Liver (tissue), 9 donors: ENCODE measurements around the gene NR1D1. TPM values are rescaled to one million over a fixed set of nuclear protein-coding genes. Genes with fewer than 3 reads are reported as not detected.

ENCODE experiments used
- DNase-seq: peaks from one replicate; pipeline ENCODE4 v3.0.0-alpha.2; 2017; ENCODE audit warnings: low spot score
- H3K27ac ChIP-seq, 2 donors: one replicate each; pipeline ENCODE4 v1.7.0; 2013; ENCODE audit warnings: inconsistent platforms in 2 of 2, low read length in 2 of 2, control low read depth in 1 of 2, low read depth in 1 of 2, mild to moderate bottlenecking in 1 of 2
- H3K27me3 ChIP-seq, 4 donors: one replicate each; pipeline versions ENCODE4 v1.6.1 to v1.7.0; 2013; ENCODE audit warnings: low read length in 3 of 4, inconsistent platforms in 1 of 4, mild to moderate bottlenecking in 1 of 4, moderate library complexity in 1 of 4; ENCODE audit not compliant: control insufficient read depth in 4 of 4, insufficient read depth in 4 of 4
- H3K36me3 ChIP-seq, 4 donors: one replicate each; pipeline versions ENCODE4 v1.6.1 to v1.7.0; 2013; ENCODE audit warnings: low read length in 3 of 4, mild to moderate bottlenecking in 3 of 4, low read depth in 1 of 4, moderate library complexity in 1 of 4; ENCODE audit not compliant: control insufficient read depth in 4 of 4, insufficient read depth in 3 of 4
- H3K4me1 ChIP-seq, 4 donors: one replicate each; pipeline versions ENCODE4 v1.6.1 to v1.7.0; 2013; ENCODE audit warnings: low read length in 3 of 4, mild to moderate bottlenecking in 3 of 4, moderate library complexity in 1 of 4; ENCODE audit not compliant: control insufficient read depth in 4 of 4, insufficient read depth in 4 of 4
- H3K4me3 ChIP-seq, 3 donors: one replicate each; pipeline versions ENCODE4 v1.6.1 to v1.7.0; 2013; ENCODE audit warnings: low read length in 3 of 3, control low read depth in 1 of 3, low read depth in 1 of 3, mild to moderate bottlenecking in 1 of 3
- H3K9ac ChIP-seq, 2 donors: one replicate each; pipeline ENCODE4 v1.7.0; 2013; ENCODE audit warnings: low read length in 2 of 2, mild to moderate bottlenecking in 2 of 2, moderate library complexity in 2 of 2, control low read depth in 1 of 2, low read depth in 1 of 2
- H3K9me3 ChIP-seq, 4 donors: one replicate each; pipeline versions ENCODE4 v1.6.1 to v1.7.0; 2013; ENCODE audit warnings: low read length in 3 of 4; ENCODE audit not compliant: control insufficient read depth in 4 of 4
- FOXA1 ChIP-seq: IDR thresholded peaks from 2 replicates; pipeline ENCODE4 v1.6.1; 2016; ENCODE audit warnings: antibody characterized with exemption
- FOXA2 ChIP-seq: IDR thresholded peaks from 2 replicates; pipeline ENCODE4 v1.6.1; 2016; ENCODE audit warnings: antibody characterized with exemption
- GABPA ChIP-seq, 2 donors: IDR thresholded peaks in 1 of 2; conservative IDR thresholded peaks in 1 of 2; 2 replicates each; pipeline ENCODE4 v1.6.1; 2016; ENCODE audit warnings: antibody characterized with exemption in 2 of 2, mild to moderate bottlenecking in 1 of 2, moderate library complexity in 1 of 2
- HNF4A ChIP-seq, 2 donors: conservative IDR thresholded peaks; 2 replicates each; pipeline ENCODE4 v1.6.1; 2016; ENCODE audit warnings: antibody characterized with exemption in 2 of 2, mild to moderate bottlenecking in 2 of 2
- HNF4G ChIP-seq: IDR thresholded peaks from 2 replicates; pipeline ENCODE4 v1.6.1; 2016; ENCODE audit warnings: antibody characterized with exemption
- RAD21 ChIP-seq, 2 donors: IDR thresholded peaks; 2 replicates each; pipeline ENCODE4 v1.6.1; 2016; ENCODE audit warnings: antibody characterized with exemption in 2 of 2, mild to moderate bottlenecking in 2 of 2
- RXRA ChIP-seq, 2 donors: IDR thresholded peaks; 2 replicates each; pipeline ENCODE4 v1.6.1; 2017 to 2018; ENCODE audit warnings: antibody characterized with exemption in 2 of 2, mild to moderate bottlenecking in 1 of 2
- SP1 ChIP-seq: IDR thresholded peaks from 2 replicates; pipeline ENCODE4 v1.6.1; 2018; ENCODE audit warnings: antibody characterized with exemption, mild to moderate bottlenecking
- TAF1 ChIP-seq: conservative IDR thresholded peaks from 2 replicates; pipeline ENCODE4 v1.6.1; 2016; ENCODE audit warnings: antibody characterized with exemption, mild to moderate bottlenecking
- YY1 ChIP-seq: IDR thresholded peaks from 2 replicates; pipeline ENCODE4 v1.6.1; 2016; ENCODE audit warnings: antibody characterized with exemption, mild to moderate bottlenecking
- WGBS: extraction: QIAGEN DNeasy Blood & Tissue Kit; methylation state at CpG from one replicate; pipeline ENCODE4 v1.1.7; 2013; 5-methylcytosine and 5-hydroxymethylcytosine counted together
- polyA plus RNA-seq, 2 donors: library from polyadenylated mRNA; stranded (reverse) in 1 of 2; unstranded in 1 of 2; fragments of 200-250 nt in 1 of 2; fragments of >200 nt in 1 of 2; fragmentation: Nextera tagmentation in 1 of 2; extraction: Ambion mirVana in 1 of 2; gene quantifications; one replicate each; pipeline versions ENCODE4 v1.2.1 to v1.2.3, GENCODE V29; 2013 to 2015
- total RNA-seq, 2 donors: library from RNA; depleted of rRNA; stranded (reverse); fragments of >200 nt; gene quantifications; one replicate each; pipeline ENCODE4 v1.2.3, GENCODE V29; 2014
- TF ChIP-seq, protein P1 (sequence below): IDR thresholded peaks from 2 replicates; pipeline ENCODE4 v1.6.1; 2016; ENCODE audit warnings: antibody characterized with exemption
- TF ChIP-seq, protein P2 (sequence below): IDR thresholded peaks from 2 replicates; pipeline ENCODE4 v1.6.1; 2016; ENCODE audit warnings: antibody characterized with exemption
- TF ChIP-seq, protein P3 (sequence below): IDR thresholded peaks from 2 replicates; pipeline ENCODE4 v1.6.1; 2016; ENCODE audit warnings: antibody characterized with exemption, mild to moderate bottlenecking
- TF ChIP-seq, protein P4 (sequence below): fragments of 150-350 bp; IDR thresholded peaks from 2 replicates; pipeline ENCODE4 v1.5.1; 2017; ENCODE audit warnings: improper control_type of control experiment, low read depth, low read length; ENCODE audit not compliant: missing input control
- TF ChIP-seq, protein P5 (sequence below): IDR thresholded peaks from 2 replicates; pipeline ENCODE4 v1.6.1; 2016; ENCODE audit warnings: antibody characterized with exemption
- donor health status: healthy.
- donor health status: healthy.
- donor health status: healthy.
- donor health status: healthy.
- donor health status: healthy.

NR1D1 gene
- total and polyA plus RNA-seq, 4 donors: 0.84 to 13.7 (median 5.6) TPM

DNA sequence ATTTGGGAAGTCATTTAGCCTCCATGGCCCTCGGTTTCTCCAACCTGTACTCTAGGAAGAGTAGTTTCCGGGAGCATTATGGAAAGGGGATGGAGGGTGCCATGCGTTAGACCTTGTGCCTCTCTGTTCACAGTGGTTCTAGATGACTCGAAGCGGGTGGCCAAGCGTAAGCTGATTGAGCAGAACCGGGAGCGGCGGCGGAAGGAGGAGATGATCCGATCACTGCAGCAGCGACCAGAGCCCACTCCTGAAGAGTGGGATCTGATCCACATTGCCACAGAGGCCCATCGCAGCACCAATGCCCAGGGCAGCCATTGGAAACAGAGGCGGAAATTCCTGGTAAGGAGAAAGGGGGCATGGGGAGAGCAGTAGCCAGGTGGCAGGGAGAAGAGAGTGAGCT lies 15.9 kb downstream of the NR1D1 start:
- no peak overlapping the region for H3K27ac ChIP-seq
- no peaks in the 10 kb centered on the region for H3K4me1 ChIP-seq
- H3K9me3 ChIP-seq: no peaks in the 10 kb centered on the region
- H3K4me3 ChIP-seq: no peak overlapping the region
- no peaks in the 10 kb centered on the region for H3K27me3 ChIP-seq
- DNase-seq: no peak
- H3K36me3 ChIP-seq: peaks cover 1 to 19% (median 4%) of the 10 kb centered on the region in 4 donors
- TF ChIP-seq, protein P1, sequence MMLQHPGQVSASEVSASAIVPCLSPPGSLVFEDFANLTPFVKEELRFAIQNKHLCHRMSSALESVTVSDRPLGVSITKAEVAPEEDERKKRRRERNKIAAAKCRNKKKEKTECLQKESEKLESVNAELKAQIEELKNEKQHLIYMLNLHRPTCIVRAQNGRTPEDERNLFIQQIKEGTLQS: no peak
- TF ChIP-seq RAD21 (IDR thresholded peaks at IDR 0.05) (no peak), GABPA (IDR thresholded peaks at IDR 0.05 in 1 of 2, conservative IDR thresholded peaks at IDR 0.05 in 1 of 2) (no peak), FOXA1 (no peak), HNF4A (conservative IDR thresholded peaks at IDR 0.05) (no peak), YY1 (no peak), HNF4G (no peak)
- TF ChIP-seq, protein P2, sequence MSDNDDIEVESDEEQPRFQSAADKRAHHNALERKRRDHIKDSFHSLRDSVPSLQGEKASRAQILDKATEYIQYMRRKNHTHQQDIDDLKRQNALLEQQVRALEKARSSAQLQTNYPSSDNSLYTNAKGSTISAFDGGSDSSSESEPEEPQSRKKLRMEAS: no peak
- TF ChIP-seq, protein P3, sequence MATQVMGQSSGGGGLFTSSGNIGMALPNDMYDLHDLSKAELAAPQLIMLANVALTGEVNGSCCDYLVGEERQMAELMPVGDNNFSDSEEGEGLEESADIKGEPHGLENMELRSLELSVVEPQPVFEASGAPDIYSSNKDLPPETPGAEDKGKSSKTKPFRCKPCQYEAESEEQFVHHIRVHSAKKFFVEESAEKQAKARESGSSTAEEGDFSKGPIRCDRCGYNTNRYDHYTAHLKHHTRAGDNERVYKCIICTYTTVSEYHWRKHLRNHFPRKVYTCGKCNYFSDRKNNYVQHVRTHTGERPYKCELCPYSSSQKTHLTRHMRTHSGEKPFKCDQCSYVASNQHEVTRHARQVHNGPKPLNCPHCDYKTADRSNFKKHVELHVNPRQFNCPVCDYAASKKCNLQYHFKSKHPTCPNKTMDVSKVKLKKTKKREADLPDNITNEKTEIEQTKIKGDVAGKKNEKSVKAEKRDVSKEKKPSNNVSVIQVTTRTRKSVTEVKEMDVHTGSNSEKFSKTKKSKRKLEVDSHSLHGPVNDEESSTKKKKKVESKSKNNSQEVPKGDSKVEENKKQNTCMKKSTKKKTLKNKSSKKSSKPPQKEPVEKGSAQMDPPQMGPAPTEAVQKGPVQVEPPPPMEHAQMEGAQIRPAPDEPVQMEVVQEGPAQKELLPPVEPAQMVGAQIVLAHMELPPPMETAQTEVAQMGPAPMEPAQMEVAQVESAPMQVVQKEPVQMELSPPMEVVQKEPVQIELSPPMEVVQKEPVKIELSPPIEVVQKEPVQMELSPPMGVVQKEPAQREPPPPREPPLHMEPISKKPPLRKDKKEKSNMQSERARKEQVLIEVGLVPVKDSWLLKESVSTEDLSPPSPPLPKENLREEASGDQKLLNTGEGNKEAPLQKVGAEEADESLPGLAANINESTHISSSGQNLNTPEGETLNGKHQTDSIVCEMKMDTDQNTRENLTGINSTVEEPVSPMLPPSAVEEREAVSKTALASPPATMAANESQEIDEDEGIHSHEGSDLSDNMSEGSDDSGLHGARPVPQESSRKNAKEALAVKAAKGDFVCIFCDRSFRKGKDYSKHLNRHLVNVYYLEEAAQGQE: no peak
- TF ChIP-seq, protein P4, sequence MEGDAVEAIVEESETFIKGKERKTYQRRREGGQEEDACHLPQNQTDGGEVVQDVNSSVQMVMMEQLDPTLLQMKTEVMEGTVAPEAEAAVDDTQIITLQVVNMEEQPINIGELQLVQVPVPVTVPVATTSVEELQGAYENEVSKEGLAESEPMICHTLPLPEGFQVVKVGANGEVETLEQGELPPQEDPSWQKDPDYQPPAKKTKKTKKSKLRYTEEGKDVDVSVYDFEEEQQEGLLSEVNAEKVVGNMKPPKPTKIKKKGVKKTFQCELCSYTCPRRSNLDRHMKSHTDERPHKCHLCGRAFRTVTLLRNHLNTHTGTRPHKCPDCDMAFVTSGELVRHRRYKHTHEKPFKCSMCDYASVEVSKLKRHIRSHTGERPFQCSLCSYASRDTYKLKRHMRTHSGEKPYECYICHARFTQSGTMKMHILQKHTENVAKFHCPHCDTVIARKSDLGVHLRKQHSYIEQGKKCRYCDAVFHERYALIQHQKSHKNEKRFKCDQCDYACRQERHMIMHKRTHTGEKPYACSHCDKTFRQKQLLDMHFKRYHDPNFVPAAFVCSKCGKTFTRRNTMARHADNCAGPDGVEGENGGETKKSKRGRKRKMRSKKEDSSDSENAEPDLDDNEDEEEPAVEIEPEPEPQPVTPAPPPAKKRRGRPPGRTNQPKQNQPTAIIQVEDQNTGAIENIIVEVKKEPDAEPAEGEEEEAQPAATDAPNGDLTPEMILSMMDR: no peak
- H3K9ac ChIP-seq: no peak overlapping the region
- WGBS: 94% methylated on average over 14 of the region's 14 CpGs

DNA sequence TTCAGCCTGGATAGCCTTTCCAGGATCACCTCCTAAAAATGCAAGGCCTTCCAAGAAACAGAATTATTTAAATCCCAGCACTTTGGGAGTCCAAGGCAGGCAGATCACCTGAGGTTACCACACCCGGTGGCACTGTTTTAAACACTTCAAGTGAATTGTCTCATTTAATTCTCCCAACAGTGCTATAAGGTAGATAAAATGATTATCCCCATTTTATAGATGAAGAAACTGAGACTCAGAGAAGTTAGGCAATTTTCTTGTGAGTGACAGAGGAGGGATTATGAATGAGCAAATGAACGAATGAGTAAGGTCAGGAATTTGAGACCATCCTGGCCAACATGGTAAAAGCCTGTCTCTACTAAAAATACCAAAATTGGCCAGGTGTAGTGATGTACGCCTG lies 20.8 kb downstream of the NR1D1 start:
- Histone ChIP-seq H3K9me3 (no peaks in the 10 kb centered on the region), H3K9ac (no peak overlapping the region), H3K27me3 (no peaks in the 10 kb centered on the region), H3K4me1 (peaks cover 13 to 23% (median 18%) of the 10 kb centered on the region in 4 donors), H3K4me3 (no peak overlapping the region), H3K27ac (no peak overlapping the region), H3K36me3 (peaks cover 0 to 3% (median 1%) of the 10 kb centered on the region in 4 donors)
- no peak for DNase-seq
- WGBS: 94% methylated on average over 3 of the region's 3 CpGs
- TF ChIP-seq SP1 (no peak), TAF1 (no peak), RAD21 (IDR thresholded peaks at IDR 0.05) (no peak), RXRA (IDR thresholded peaks at IDR 0.05) (no peak), FOXA1 (no peak), FOXA2 (no peak), YY1 (no peak), HNF4A (conservative IDR thresholded peaks at IDR 0.05) (no peak)
- TF ChIP-seq, protein P1: no peak
- TF ChIP-seq, protein P5, sequence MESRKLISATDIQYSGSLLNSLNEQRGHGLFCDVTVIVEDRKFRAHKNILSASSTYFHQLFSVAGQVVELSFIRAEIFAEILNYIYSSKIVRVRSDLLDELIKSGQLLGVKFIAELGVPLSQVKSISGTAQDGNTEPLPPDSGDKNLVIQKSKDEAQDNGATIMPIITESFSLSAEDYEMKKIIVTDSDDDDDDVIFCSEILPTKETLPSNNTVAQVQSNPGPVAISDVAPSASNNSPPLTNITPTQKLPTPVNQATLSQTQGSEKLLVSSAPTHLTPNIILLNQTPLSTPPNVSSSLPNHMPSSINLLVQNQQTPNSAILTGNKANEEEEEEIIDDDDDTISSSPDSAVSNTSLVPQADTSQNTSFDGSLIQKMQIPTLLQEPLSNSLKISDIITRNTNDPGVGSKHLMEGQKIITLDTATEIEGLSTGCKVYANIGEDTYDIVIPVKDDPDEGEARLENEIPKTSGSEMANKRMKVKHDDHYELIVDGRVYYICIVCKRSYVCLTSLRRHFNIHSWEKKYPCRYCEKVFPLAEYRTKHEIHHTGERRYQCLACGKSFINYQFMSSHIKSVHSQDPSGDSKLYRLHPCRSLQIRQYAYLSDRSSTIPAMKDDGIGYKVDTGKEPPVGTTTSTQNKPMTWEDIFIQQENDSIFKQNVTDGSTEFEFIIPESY: no peak
- TF ChIP-seq, protein P2: no peak
- TF ChIP-seq, protein P3: no peak
